AG04449 (cell line): ENCODE measurements around the gene LCP2.

ENCODE experiments used
- CTCF ChIA-PET: fragments of 350-600 bp; formaldehyde crosslinking; extraction: SDS; loops from one replicate; lab custom pipeline; 2021; ENCODE audit warnings: antibody characterized with exemption; lab: Yijun Ruan, JAX
- POLR2A ChIA-PET: fragments of 400-600, 350-600 bp; formaldehyde crosslinking; extraction: SDS; loops from one replicate; lab custom pipeline; 2020; ENCODE audit warnings: antibody characterized with exemption, inconsistent platforms; lab: Yijun Ruan, JAX
- DNase-seq: peaks from one replicate; pipeline ENCODE4 v3.0.0-alpha.2; 2010; ENCODE audit warnings: low read depth, low spot score
- H3K4me3 ChIP-seq: 2 replicates; pipeline ENCODE4 v1.5.1; 2011; ENCODE audit warnings: low read depth, mild to moderate bottlenecking, control low read depth, low read length
- TF ChIP-seq, protein P1 (sequence below): IDR thresholded peaks from one replicate; pipeline ENCODE4 v1.5.1; 2011; ENCODE audit warnings: mild to moderate bottlenecking, moderate library complexity, low read length, control low read depth, inconsistent platforms; ENCODE audit not compliant: insufficient read depth; ENCODE audit errors: missing control alignments

LCP2 gene

GRCh38 chr5:170294556-170294955, 3.0 kb downstream of the LCP2 start:
- H3K4me3 ChIP-seq: no peak overlapping the region
- no peak for DNase-seq
- TF ChIP-seq, protein P1, sequence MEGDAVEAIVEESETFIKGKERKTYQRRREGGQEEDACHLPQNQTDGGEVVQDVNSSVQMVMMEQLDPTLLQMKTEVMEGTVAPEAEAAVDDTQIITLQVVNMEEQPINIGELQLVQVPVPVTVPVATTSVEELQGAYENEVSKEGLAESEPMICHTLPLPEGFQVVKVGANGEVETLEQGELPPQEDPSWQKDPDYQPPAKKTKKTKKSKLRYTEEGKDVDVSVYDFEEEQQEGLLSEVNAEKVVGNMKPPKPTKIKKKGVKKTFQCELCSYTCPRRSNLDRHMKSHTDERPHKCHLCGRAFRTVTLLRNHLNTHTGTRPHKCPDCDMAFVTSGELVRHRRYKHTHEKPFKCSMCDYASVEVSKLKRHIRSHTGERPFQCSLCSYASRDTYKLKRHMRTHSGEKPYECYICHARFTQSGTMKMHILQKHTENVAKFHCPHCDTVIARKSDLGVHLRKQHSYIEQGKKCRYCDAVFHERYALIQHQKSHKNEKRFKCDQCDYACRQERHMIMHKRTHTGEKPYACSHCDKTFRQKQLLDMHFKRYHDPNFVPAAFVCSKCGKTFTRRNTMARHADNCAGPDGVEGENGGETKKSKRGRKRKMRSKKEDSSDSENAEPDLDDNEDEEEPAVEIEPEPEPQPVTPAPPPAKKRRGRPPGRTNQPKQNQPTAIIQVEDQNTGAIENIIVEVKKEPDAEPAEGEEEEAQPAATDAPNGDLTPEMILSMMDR: no peak
- ChIA-PET POLR2A (no interaction called here), CTCF (interaction anchor here (1.2 kb wide), 1 partner anchor 27 kb away, joined by 3 read pairs; no protein-coding TSS in a partner anchor)

DNA sequence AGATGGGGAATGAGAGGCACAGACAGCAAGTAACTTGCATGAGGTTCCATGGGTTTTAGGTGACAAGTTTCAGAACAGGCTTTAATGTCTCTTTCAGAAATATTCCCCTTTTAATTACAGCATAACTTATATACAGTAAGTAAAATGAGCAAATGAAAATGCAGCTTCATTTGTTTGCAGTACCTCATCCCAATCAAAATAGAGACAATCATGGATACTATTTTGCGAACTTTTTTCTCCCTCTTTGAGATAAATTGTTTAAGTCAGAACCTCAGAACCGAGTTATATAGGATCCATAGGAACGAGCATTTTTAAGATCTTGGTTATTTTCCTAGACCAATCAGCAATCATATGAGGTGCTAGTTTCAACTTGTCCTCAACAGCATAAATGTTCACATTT, 3.5 kb downstream of the LCP2 start:
- ChIA-PET POLR2A (no interaction called here), CTCF (interaction anchor here (0.6 to 1.2 kb wide), 2 partner anchors 26 to 1103 kb away, joined by 3 read pairs; no protein-coding TSS in a partner anchor)
- TF ChIP-seq, protein P1: no peak
- no peak for DNase-seq
- H3K4me3 ChIP-seq: no peak overlapping the region

DNA sequence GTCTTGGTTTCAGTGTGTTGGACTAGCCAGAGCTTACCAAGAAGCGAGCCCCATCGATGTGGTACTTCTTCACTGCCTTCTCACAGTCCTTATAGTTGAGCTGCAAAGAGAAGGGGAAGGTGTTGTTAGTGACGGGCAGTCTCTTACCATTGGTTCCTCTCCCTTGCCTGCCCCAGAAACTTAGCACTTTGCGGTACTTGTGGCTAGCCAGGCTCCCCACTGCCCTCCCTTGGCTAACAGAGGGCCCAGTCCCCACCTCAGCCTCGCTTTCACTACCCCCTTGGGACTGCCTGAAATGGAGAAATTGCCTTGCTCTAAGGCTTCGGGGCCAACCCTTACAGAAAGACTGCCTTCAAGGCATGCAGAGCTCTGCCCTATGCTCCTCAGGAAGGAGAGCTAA, 4.3 kb downstream of the LCP2 start:
- TF ChIP-seq, protein P1: no peak
- no peak for DNase-seq
- CTCF ChIA-PET: interaction anchor here (1.5 kb wide), 1 partner anchor 24 kb away, joined by 3 read pairs; no protein-coding TSS in a partner anchor
- no peak overlapping the region for H3K4me3 ChIP-seq
- POLR2A ChIA-PET: no interaction called here

DNA sequence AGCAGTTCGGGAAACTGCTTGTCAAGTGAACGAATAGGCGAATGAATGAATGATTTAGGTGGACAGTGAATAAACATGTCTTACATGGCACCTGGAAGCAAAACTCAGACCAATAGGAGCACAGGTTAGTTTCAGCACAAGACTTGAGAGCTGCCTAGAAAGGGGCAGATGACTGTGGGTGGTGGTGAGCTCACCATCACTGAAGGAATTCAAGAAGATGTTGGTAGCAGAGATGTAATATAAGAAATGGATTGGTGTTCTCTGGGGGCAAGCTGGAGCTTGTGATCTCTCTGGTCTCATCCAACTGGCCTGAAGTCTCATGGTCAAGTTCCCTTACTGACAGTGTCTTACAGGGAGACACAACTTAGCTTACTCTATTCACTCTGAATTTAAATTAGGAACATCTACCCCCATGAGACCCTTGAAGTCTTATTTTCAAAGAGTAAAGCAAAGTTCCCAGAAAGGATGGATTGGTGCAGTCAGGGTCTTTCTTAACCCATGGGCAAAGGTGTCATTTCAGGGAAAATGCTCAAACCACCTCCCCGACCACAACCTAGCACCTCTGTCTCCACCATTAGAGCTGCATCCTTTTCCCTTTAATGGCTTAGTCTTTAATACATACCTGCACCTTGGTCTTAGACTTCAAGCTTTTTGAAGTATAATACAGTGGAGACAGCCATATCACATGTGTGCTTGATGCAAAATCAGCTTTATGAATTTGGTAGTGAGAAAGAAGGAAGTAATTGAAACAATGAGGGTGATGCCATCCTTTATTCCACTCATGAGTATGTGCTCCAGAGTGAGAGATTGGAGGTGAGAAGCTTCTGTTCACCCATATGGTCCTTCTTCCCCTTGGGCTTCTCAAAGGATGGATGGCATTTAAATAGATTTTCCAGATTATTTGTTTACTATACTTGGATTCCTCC, 5.1 kb downstream of the LCP2 start:
- POLR2A ChIA-PET: interaction anchor here (0.7 kb wide), 1 partner anchor 8 kb away, joined by 3 read pairs; no protein-coding TSS in a partner anchor
- TF ChIP-seq, protein P1: no peak
- DNase-seq: no peak
- H3K4me3 ChIP-seq: no peak overlapping the region
- CTCF ChIA-PET: interaction anchor here (1.5 to 1.6 kb wide), 2 partner anchors 23 to 129 kb away, joined by 3 to 4 read pairs; no protein-coding TSS in a partner anchor

GRCh38 chr5:170290498-170290897, 7.1 kb downstream of the LCP2 start:
- ChIA-PET CTCF (no interaction called here), POLR2A (no interaction called here)
- TF ChIP-seq, protein P1: no peak
- no peak for DNase-seq
- H3K4me3 ChIP-seq: no peak overlapping the region

GRCh38 chr5:170289764-170290163, 7.8 kb downstream of the LCP2 start:
- ChIA-PET CTCF (no interaction called here), POLR2A (no interaction called here)
- TF ChIP-seq, protein P1: no peak
- DNase-seq: no peak
- H3K4me3 ChIP-seq: no peak overlapping the region
